ENCODE measurements around the gene CASS4. TPM values are rescaled to one million over a fixed set of nuclear protein-coding genes. Genes with fewer than 3 reads are reported as not detected.

CASS4 gene
- polyA plus RNA-seq, 1 donor from 2014 or later = 0.56 TPM

DNA sequence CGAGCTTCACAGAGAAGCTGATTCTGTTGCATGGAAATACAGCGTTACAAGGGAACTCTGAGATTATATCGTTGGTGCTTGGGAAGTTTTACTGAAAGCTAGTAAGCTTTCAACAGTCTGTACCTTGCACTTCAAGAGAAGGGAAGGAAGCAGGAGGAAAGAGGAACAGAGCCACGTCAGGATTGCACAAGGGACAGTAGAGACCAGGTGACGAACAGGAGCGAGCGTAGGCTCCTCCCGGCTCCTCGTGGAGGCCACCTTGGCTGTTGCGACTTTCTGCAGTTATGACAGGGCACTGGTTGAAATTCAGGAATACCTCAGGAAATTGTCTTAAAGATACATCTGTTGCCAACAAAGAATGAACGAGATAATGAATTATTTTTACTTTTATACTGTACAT is 75.2 kb downstream of the CASS4 start:
- H3K79me2 ChIP-seq (replicated peaks; ENCODE audit: insufficient read depth, low read length) = no peaks in the 10 kb centered on the region
- H3K9me2 ChIP-seq (ENCODE audit: insufficient read depth, low read length) = no peaks in the 10 kb centered on the region
- H4K20me1 ChIP-seq (ENCODE audit: insufficient read depth) = no peaks in the 10 kb centered on the region
- TF ChIP-seq TAF1 (IDR thresholded peaks at IDR 0.05; ENCODE audit: low read depth) (no peak), POLR2AphosphoS5 (IDR thresholded peaks at IDR 0.05) (no peak), RAD21 (conservative IDR thresholded peaks at IDR 0.05) (no peak), MXI1 (conservative IDR thresholded peaks at IDR 0.05; ENCODE audit: poor library complexity, severe bottlenecking) (no peak), EZH2 (IDR thresholded peaks at IDR 0.05; ENCODE audit: borderline replicate concordance, insufficient read depth, low read length, poor library complexity, severe bottlenecking) (no peak), EP300 (conservative IDR thresholded peaks at IDR 0.05; ENCODE audit: poor library complexity, severe bottlenecking) (no peak), SMC3 (conservative IDR thresholded peaks at IDR 0.05; ENCODE audit: poor library complexity) (no peak)
- TF ChIP-seq, protein P1, sequence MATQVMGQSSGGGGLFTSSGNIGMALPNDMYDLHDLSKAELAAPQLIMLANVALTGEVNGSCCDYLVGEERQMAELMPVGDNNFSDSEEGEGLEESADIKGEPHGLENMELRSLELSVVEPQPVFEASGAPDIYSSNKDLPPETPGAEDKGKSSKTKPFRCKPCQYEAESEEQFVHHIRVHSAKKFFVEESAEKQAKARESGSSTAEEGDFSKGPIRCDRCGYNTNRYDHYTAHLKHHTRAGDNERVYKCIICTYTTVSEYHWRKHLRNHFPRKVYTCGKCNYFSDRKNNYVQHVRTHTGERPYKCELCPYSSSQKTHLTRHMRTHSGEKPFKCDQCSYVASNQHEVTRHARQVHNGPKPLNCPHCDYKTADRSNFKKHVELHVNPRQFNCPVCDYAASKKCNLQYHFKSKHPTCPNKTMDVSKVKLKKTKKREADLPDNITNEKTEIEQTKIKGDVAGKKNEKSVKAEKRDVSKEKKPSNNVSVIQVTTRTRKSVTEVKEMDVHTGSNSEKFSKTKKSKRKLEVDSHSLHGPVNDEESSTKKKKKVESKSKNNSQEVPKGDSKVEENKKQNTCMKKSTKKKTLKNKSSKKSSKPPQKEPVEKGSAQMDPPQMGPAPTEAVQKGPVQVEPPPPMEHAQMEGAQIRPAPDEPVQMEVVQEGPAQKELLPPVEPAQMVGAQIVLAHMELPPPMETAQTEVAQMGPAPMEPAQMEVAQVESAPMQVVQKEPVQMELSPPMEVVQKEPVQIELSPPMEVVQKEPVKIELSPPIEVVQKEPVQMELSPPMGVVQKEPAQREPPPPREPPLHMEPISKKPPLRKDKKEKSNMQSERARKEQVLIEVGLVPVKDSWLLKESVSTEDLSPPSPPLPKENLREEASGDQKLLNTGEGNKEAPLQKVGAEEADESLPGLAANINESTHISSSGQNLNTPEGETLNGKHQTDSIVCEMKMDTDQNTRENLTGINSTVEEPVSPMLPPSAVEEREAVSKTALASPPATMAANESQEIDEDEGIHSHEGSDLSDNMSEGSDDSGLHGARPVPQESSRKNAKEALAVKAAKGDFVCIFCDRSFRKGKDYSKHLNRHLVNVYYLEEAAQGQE (IDR thresholded peaks at IDR 0.05; ENCODE audit: borderline replicate concordance) = no peak
- TF ChIP-seq, protein P2, sequence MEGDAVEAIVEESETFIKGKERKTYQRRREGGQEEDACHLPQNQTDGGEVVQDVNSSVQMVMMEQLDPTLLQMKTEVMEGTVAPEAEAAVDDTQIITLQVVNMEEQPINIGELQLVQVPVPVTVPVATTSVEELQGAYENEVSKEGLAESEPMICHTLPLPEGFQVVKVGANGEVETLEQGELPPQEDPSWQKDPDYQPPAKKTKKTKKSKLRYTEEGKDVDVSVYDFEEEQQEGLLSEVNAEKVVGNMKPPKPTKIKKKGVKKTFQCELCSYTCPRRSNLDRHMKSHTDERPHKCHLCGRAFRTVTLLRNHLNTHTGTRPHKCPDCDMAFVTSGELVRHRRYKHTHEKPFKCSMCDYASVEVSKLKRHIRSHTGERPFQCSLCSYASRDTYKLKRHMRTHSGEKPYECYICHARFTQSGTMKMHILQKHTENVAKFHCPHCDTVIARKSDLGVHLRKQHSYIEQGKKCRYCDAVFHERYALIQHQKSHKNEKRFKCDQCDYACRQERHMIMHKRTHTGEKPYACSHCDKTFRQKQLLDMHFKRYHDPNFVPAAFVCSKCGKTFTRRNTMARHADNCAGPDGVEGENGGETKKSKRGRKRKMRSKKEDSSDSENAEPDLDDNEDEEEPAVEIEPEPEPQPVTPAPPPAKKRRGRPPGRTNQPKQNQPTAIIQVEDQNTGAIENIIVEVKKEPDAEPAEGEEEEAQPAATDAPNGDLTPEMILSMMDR (IDR thresholded peaks at IDR 0.05; ENCODE audit: poor library complexity, severe bottlenecking) = no peak
- no peak overlapping the region for H3K4me2 ChIP-seq (ENCODE audit: low read length)
- H2AFZ ChIP-seq (ENCODE audit: low read depth, low read length) = no peak overlapping the region
- H3K27me3 ChIP-seq (ENCODE audit: insufficient read depth, low read depth, low read length) = no peaks in the 10 kb centered on the region
- no peak overlapping the region for H3K27ac ChIP-seq (ENCODE audit: low read length)
- H3K9ac ChIP-seq (ENCODE audit: low read length) = no peak overlapping the region
- no peaks in the 10 kb centered on the region for H3F3A ChIP-seq (ENCODE audit: insufficient read depth, low read length, poor library complexity, severe bottlenecking)
- H3K9me3 ChIP-seq (ENCODE audit: low read length) = no peaks in the 10 kb centered on the region
- no peak overlapping the region for H3K4me3 ChIP-seq (ENCODE audit: low read length)
- H3K36me3 ChIP-seq (ENCODE audit: insufficient read depth, low read length) = no peaks in the 10 kb centered on the region

DNA sequence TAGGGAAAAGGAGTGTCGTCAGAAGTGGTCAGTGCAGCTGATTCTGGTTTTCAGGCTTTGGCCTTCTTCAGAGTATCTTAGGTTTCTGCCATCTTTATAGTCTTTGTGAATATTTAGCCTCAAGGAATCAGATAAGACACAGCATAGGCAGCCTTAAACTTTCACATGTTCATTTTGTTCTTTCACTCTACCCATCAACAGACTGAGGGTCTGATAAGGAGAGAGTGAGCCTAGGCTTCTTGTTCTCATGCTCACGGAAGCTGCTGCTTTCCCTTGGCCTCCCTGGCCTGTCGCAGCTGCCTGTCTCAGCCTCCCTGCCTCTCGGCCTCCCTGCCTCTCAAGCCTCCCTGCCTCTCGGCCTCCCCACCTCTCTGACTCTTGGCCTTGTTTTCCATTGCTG is 76.5 kb downstream of the CASS4 start:
- no peaks in the 10 kb centered on the region for H3F3A ChIP-seq (ENCODE audit: insufficient read depth, low read length, poor library complexity, severe bottlenecking)
- H2AFZ ChIP-seq (ENCODE audit: low read depth, low read length) = no peak overlapping the region
- no peak for TF ChIP-seq SMC3 (conservative IDR thresholded peaks at IDR 0.05; ENCODE audit: poor library complexity)
- no peaks in the 10 kb centered on the region for H3K36me3 ChIP-seq (ENCODE audit: insufficient read depth, low read length)
- H3K27me3 ChIP-seq (ENCODE audit: insufficient read depth, low read depth, low read length) = no peaks in the 10 kb centered on the region
- H3K4me3 ChIP-seq (ENCODE audit: low read length) = no peak overlapping the region
- no peaks in the 10 kb centered on the region for H4K20me1 ChIP-seq (ENCODE audit: insufficient read depth)
- no peak overlapping the region for H3K9ac ChIP-seq (ENCODE audit: low read length)
- no peaks in the 10 kb centered on the region for H3K9me3 ChIP-seq (ENCODE audit: low read length)
- H3K9me2 ChIP-seq (ENCODE audit: insufficient read depth, low read length) = no peaks in the 10 kb centered on the region
- no peak overlapping the region for H3K4me2 ChIP-seq (ENCODE audit: low read length)
- H3K27ac ChIP-seq (ENCODE audit: low read length) = no peak overlapping the region
- H3K79me2 ChIP-seq (replicated peaks; ENCODE audit: insufficient read depth, low read length) = no peaks in the 10 kb centered on the region

DNA sequence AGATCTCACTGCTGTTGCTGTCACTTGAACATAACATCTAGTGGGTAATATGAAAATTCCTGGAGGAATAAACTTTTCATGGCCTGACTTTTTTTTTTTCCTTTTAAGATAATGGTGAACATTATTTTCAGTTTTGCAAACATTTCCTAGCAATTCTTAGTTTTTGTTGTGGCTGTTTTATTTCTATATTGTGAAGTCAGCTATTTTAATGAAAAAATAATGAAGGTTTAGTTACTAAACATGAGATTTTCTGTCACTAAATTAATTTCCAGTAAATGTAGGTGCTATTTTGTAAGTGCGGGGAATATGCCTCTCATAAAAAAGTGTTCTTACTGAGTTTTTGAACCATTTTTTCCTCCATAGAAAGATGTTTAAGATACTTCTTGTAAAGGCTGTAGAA is 89.1 kb downstream of the CASS4 start:
- H3K79me2 ChIP-seq (replicated peaks; ENCODE audit: insufficient read depth, low read length) = no peaks in the 10 kb centered on the region
- H3K9ac ChIP-seq (ENCODE audit: low read length) = no peak overlapping the region
- H3K4me2 ChIP-seq (ENCODE audit: low read length) = no peak overlapping the region
- no peaks in the 10 kb centered on the region for H4K20me1 ChIP-seq (ENCODE audit: insufficient read depth)
- H2AFZ ChIP-seq (ENCODE audit: low read depth, low read length) = no peak overlapping the region
- no peaks in the 10 kb centered on the region for H3K27me3 ChIP-seq (ENCODE audit: insufficient read depth, low read depth, low read length)
- TF ChIP-seq MXI1 (conservative IDR thresholded peaks at IDR 0.05; ENCODE audit: poor library complexity, severe bottlenecking) (no peak), RAD21 (conservative IDR thresholded peaks at IDR 0.05) (no peak), POLR2AphosphoS5 (IDR thresholded peaks at IDR 0.05) (no peak), EP300 (conservative IDR thresholded peaks at IDR 0.05; ENCODE audit: poor library complexity, severe bottlenecking) (no peak), TAF1 (IDR thresholded peaks at IDR 0.05; ENCODE audit: low read depth) (no peak), EZH2 (IDR thresholded peaks at IDR 0.05; ENCODE audit: borderline replicate concordance, insufficient read depth, low read length, poor library complexity, severe bottlenecking) (no peak), SMC3 (conservative IDR thresholded peaks at IDR 0.05; ENCODE audit: poor library complexity) (no peak)
- TF ChIP-seq, protein P2 (IDR thresholded peaks at IDR 0.05; ENCODE audit: poor library complexity, severe bottlenecking) = no peak
- TF ChIP-seq, protein P1 (IDR thresholded peaks at IDR 0.05; ENCODE audit: borderline replicate concordance) = no peak
- H3K9me3 ChIP-seq (ENCODE audit: low read length) = no peaks in the 10 kb centered on the region
- H3K9me2 ChIP-seq (ENCODE audit: insufficient read depth, low read length) = no peaks in the 10 kb centered on the region
- H3K36me3 ChIP-seq (ENCODE audit: insufficient read depth, low read length) = no peaks in the 10 kb centered on the region
- no peaks in the 10 kb centered on the region for H3F3A ChIP-seq (ENCODE audit: insufficient read depth, low read length, poor library complexity, severe bottlenecking)
- no peak overlapping the region for H3K27ac ChIP-seq (ENCODE audit: low read length)
- H3K4me3 ChIP-seq (ENCODE audit: low read length) = no peak overlapping the region

Measured in neural cell (in vitro differentiated cells).